Measurements from ENCODE around the gene GPR160.

- TF ChIP-seq CTCF (IDR thresholded peaks at IDR 0.05) (no peak), POLR2A (IDR thresholded peaks at IDR 0.05) (no peak), POLR2AphosphoS5 (IDR thresholded peaks at IDR 0.05) (no peak), EP300 (IDR thresholded peaks at IDR 0.05) (no peak)
These were observed 16.7 kb upstream of the GPR160 start for GRCh38 chr3:170021083-170021482.
